HCT116 (cell line): ENCODE measurements around the gene DYNLT1. TPM values are rescaled to one million over a fixed set of nuclear protein-coding genes. Genes with fewer than 3 reads are reported as not detected.

ENCODE experiments used
- ATAC-seq: fragments of 200-7000 bp; cut with Tn5 transposase; 2 replicates; pipeline ENCODE4 v1.9.1; 2020; ENCODE audit warnings: mild to moderate bottlenecking, moderate library complexity
- BruUV-seq: library from RNA; stranded (reverse); fragments of 400-500 nt; replicated peaks from 2 replicates; lab custom pipeline; 2021; lab: Mats Ljungman, UMichigan
- CTCF ChIA-PET: fragments of 300-600 bp; sonication (Branson Sonifier 250); formaldehyde crosslinking; loops from one replicate; lab custom pipeline; 2021; ENCODE audit warnings: antibody characterized with exemption; lab: Charles Lee
- POLR2A ChIA-PET: fragments of 300-600, 350-600 bp; sonication (Branson Sonifier 250); formaldehyde crosslinking; loops from one replicate; lab custom pipeline; 2021; ENCODE audit warnings: antibody characterized with exemption; lab: Charles Lee
- RAD21 ChIA-PET, 2 experiments: fragments of 300-600 bp; sonication (Branson Sonifier 250); formaldehyde crosslinking; loops; one replicate each; lab custom pipeline; 2023; ENCODE audit warnings: low total read pairs in 2 of 2; ENCODE audit not compliant: uncharacterized antibody in 2 of 2, unreplicated experiment in 2 of 2, low non-redundant PET in 1 of 2; lab: Charles Lee
- DNase-seq: peaks from one replicate; pipeline ENCODE4 v3.0.0-alpha.2; 2010; ENCODE audit warnings: low read depth, low spot score
- H2AFZ ChIP-seq: fragments of 200-600 bp; shearing (Covaris generic), sonication (generic); 2 replicates; pipeline ENCODE4 v1.6.1; 2017; ENCODE audit warnings: low read depth, mixed run types, mixed read lengths, antibody characterized with exemption, low read length; ENCODE audit not compliant: poor library complexity, severe bottlenecking
- H3K27ac ChIP-seq: 2 replicates; pipeline ENCODE4 v1.5.1; 2012; ENCODE audit warnings: low read depth, low read length
- H3K27me3 ChIP-seq: fragments of 200-600 bp; sonication (generic); 2 replicates; pipeline ENCODE4 v1.6.1; 2016; ENCODE audit warnings: mixed run types, low read length, mixed read lengths; ENCODE audit not compliant: insufficient read depth
- H3K36me3 ChIP-seq, 2 experiments: fragments of 200-500 bp in 1 of 2; fragments of 200-600 bp in 1 of 2; sonication (Bioruptor generic) in 1 of 2; sonication (generic) in 1 of 2; 2 replicates each; pipeline versions ENCODE4 v1.5.1 to v1.6.1; 2014 to 2016; ENCODE audit warnings: low read length in 2 of 2, inconsistent platforms in 1 of 2, mixed read lengths in 1 of 2, mixed run types in 1 of 2; ENCODE audit not compliant: insufficient read depth in 2 of 2, control insufficient read depth in 1 of 2
- H3K4me1 ChIP-seq, 2 experiments: fragments of 200-600 bp in 1 of 2; sonication (generic) in 1 of 2; 2 replicates each; pipeline versions ENCODE4 v1.5.1 to v1.6.1; 2012 to 2017; ENCODE audit warnings: low read length in 2 of 2, inconsistent platforms in 1 of 2, mild to moderate bottlenecking in 1 of 2, mixed read lengths in 1 of 2, mixed run types in 1 of 2, moderate library complexity in 1 of 2; ENCODE audit not compliant: insufficient read depth in 2 of 2, control insufficient read depth in 1 of 2
- H3K4me2 ChIP-seq: fragments of 200-600 bp; sonication (generic); 2 replicates; pipeline ENCODE4 v1.6.1; 2017; ENCODE audit warnings: mixed run types, low read length, mixed read lengths
- H3K4me3 ChIP-seq, 2 experiments: fragments of 200-600 bp in 1 of 2; sonication (generic) in 1 of 2; replicated peaks in 1 of 2; 2 replicates each; pipeline ENCODE4 v1.5.1; 2011 to 2016; ENCODE audit warnings: low read length in 2 of 2, control low read depth in 1 of 2, low read depth in 1 of 2, mild to moderate bottlenecking in 1 of 2, mixed read lengths in 1 of 2, mixed run types in 1 of 2
- H3K79me2 ChIP-seq: fragments of 200-600 bp; sonication (generic); 2 replicates; pipeline ENCODE4 v1.6.1; 2017; ENCODE audit warnings: mild to moderate bottlenecking, mixed run types, low read length, moderate library complexity, mixed read lengths; ENCODE audit not compliant: insufficient read depth
- H3K9ac ChIP-seq: fragments of 200-600 bp; sonication (generic); 2 replicates; pipeline ENCODE4 v1.6.1; 2016; ENCODE audit warnings: low read length, mixed read lengths
- H3K9me2 ChIP-seq: fragments of 200-600 bp; sonication (generic), shearing (Covaris generic); 2 replicates; pipeline ENCODE4 v1.6.1; 2017; ENCODE audit warnings: mixed run types, mild to moderate bottlenecking, moderate library complexity; ENCODE audit not compliant: insufficient read depth
- H3K9me3 ChIP-seq, 2 experiments: fragments of 200-500 bp in 1 of 2; fragments of 200-600 bp in 1 of 2; sonication (Bioruptor generic) in 1 of 2; sonication (generic) in 1 of 2; 2 replicates each; pipeline ENCODE4 v1.6.1; 2014 to 2017; ENCODE audit warnings: low read length in 2 of 2, mixed read lengths in 2 of 2, inconsistent platforms in 1 of 2, low read depth in 1 of 2, mild to moderate bottlenecking in 1 of 2, mixed run types in 1 of 2, moderate library complexity in 1 of 2; ENCODE audit not compliant: control insufficient read depth in 1 of 2, insufficient read depth in 1 of 2
- H4K20me1 ChIP-seq: fragments of 200-600 bp; sonication (generic), shearing (Covaris generic); 2 replicates; pipeline ENCODE4 v1.6.1; 2017; ENCODE audit warnings: mixed run types, mild to moderate bottlenecking, moderate library complexity; ENCODE audit not compliant: insufficient read depth
- ATF3 ChIP-seq: IDR thresholded peaks from 2 replicates; pipeline ENCODE4 v1.6.1; 2012
- CBX3 ChIP-seq: IDR thresholded peaks from 2 replicates; pipeline ENCODE4 v1.6.1; 2012; ENCODE audit warnings: low read depth
- CEBPB ChIP-seq: IDR thresholded peaks from 2 replicates; pipeline ENCODE4 v1.6.1; 2012; ENCODE audit warnings: low read depth
- CTCF ChIP-seq, 3 experiments: fragments of 200-600 bp in 1 of 3; sonication (generic) in 1 of 3; IDR thresholded peaks in 2 of 3; conservative IDR thresholded peaks in 1 of 3; 2 replicates each; pipeline ENCODE4 v1.5.1; 2012 to 2017; ENCODE audit warnings: low read depth in 2 of 3, low read length in 2 of 3, antibody characterized with exemption in 1 of 3, borderline replicate concordance in 1 of 3, control low read depth in 1 of 3, mild to moderate bottlenecking in 1 of 3, mixed read lengths in 1 of 3, mixed run types in 1 of 3, moderate library complexity in 1 of 3; ENCODE audit not compliant: insufficient read depth in 1 of 3
- EGR1 ChIP-seq: IDR thresholded peaks from 2 replicates; pipeline ENCODE4 v1.6.1; 2012; ENCODE audit warnings: low read depth
- ELF1 ChIP-seq: IDR thresholded peaks from 2 replicates; pipeline ENCODE4 v1.6.1; 2012; ENCODE audit warnings: low read depth, borderline replicate concordance
- EZH2 ChIP-seq: fragments of 200-600 bp; sonication (generic); IDR thresholded peaks from 2 replicates; pipeline ENCODE4 v1.6.1; 2017; ENCODE audit warnings: antibody characterized with exemption, mixed run types
- EZH2phosphoT487 ChIP-seq: fragments of 200-600 bp; IDR thresholded peaks from 2 replicates; pipeline ENCODE4 v1.6.1; 2018; ENCODE audit warnings: antibody characterized with exemption, borderline replicate concordance
- FOSL1 ChIP-seq: IDR thresholded peaks from 2 replicates; pipeline ENCODE4 v1.6.1; 2012; ENCODE audit warnings: low read depth
- JUND ChIP-seq: IDR thresholded peaks from 2 replicates; pipeline ENCODE4 v1.6.1; 2012
- POLR2A ChIP-seq: IDR thresholded peaks from 2 replicates; pipeline ENCODE4 v1.7.0; 2011; ENCODE audit warnings: borderline replicate concordance; ENCODE audit not compliant: insufficient read depth, insufficient read length; ENCODE audit errors: extremely low read depth
- RAD21 ChIP-seq: IDR thresholded peaks from 2 replicates; pipeline ENCODE4 v1.6.1; 2012; ENCODE audit warnings: low read depth, mild to moderate bottlenecking
- SP1 ChIP-seq: IDR thresholded peaks from 2 replicates; pipeline ENCODE4 v1.6.1; 2012; ENCODE audit warnings: low read depth
- SRF ChIP-seq: IDR thresholded peaks from 2 replicates; pipeline ENCODE4 v1.6.1; 2012; ENCODE audit warnings: low read depth
- TCF7L2 ChIP-seq: IDR thresholded peaks from 2 replicates; pipeline ENCODE4 v1.7.0; 2011; ENCODE audit warnings: borderline replicate concordance, inconsistent platforms; ENCODE audit not compliant: insufficient read depth, insufficient read length; ENCODE audit errors: extremely low read depth
- YY1 ChIP-seq: IDR thresholded peaks from 2 replicates; pipeline ENCODE4 v1.6.1; 2011; ENCODE audit warnings: low read length, low read depth, moderate library complexity, mild to moderate bottlenecking; ENCODE audit not compliant: insufficient replicate concordance; ENCODE audit errors: extremely low read depth
- ZFX ChIP-seq: fragments of 450-650 bp; IDR thresholded peaks from 2 replicates; pipeline ENCODE4 v1.6.1; 2017
- intact Hi-C: fragments of 100-400 bp; cut with micrococcal nuclease; formaldehyde crosslinking; loops from 2 replicates; pipeline ENCODE4 v1.10.0; 2022
- total RNA-seq: library from RNA; stranded (reverse); gene quantifications from one replicate; pipeline ENCODE4 v1.2.1, GENCODE V29; 2021; ENCODE audit not compliant: unreplicated experiment
- TF ChIP-seq, protein P1 (sequence below): IDR thresholded peaks from 2 replicates; pipeline ENCODE4 v1.6.1; 2011; ENCODE audit warnings: mild to moderate bottlenecking, low read length, moderate library complexity; ENCODE audit not compliant: insufficient replicate concordance; ENCODE audit errors: extremely low read depth
- TF ChIP-seq, protein P2 (sequence below): IDR thresholded peaks from 2 replicates; pipeline ENCODE4 v1.6.1; 2012; ENCODE audit warnings: low read depth
- TF ChIP-seq, protein P3 (sequence below): IDR thresholded peaks from 2 replicates; pipeline ENCODE4 v1.6.1; 2012

DYNLT1 gene
- total RNA-seq, 1 experiment from 2014 or later, result 239 TPM

GRCh38 chr6:158620963-158621693 is 23.4 kb downstream of the DYNLT1 start:
- TF ChIP-seq CEBPB (no peak), YY1 (no peak), SP1 (no peak), EZH2 (no peak), CBX3 (no peak), EZH2phosphoT487 (no peak), CTCF (IDR thresholded peaks at IDR 0.05 in 2 of 3, conservative IDR thresholded peaks at IDR 0.05 in 1 of 3; ENCODE audit: borderline replicate concordance in 1 of 3, insufficient read depth in 1 of 3, low read depth in 2 of 3, low read length in 2 of 3) (no peak), RAD21 (no peak), ATF3 (no peak), ZFX (no peak), SRF (no peak), TCF7L2 (no peak), EGR1 (no peak), ELF1 (no peak), JUND (no peak), POLR2A (no peak), FOSL1 (no peak)
- TF ChIP-seq, protein P1, sequence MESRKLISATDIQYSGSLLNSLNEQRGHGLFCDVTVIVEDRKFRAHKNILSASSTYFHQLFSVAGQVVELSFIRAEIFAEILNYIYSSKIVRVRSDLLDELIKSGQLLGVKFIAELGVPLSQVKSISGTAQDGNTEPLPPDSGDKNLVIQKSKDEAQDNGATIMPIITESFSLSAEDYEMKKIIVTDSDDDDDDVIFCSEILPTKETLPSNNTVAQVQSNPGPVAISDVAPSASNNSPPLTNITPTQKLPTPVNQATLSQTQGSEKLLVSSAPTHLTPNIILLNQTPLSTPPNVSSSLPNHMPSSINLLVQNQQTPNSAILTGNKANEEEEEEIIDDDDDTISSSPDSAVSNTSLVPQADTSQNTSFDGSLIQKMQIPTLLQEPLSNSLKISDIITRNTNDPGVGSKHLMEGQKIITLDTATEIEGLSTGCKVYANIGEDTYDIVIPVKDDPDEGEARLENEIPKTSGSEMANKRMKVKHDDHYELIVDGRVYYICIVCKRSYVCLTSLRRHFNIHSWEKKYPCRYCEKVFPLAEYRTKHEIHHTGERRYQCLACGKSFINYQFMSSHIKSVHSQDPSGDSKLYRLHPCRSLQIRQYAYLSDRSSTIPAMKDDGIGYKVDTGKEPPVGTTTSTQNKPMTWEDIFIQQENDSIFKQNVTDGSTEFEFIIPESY, result no peak
- TF ChIP-seq, protein P2, sequence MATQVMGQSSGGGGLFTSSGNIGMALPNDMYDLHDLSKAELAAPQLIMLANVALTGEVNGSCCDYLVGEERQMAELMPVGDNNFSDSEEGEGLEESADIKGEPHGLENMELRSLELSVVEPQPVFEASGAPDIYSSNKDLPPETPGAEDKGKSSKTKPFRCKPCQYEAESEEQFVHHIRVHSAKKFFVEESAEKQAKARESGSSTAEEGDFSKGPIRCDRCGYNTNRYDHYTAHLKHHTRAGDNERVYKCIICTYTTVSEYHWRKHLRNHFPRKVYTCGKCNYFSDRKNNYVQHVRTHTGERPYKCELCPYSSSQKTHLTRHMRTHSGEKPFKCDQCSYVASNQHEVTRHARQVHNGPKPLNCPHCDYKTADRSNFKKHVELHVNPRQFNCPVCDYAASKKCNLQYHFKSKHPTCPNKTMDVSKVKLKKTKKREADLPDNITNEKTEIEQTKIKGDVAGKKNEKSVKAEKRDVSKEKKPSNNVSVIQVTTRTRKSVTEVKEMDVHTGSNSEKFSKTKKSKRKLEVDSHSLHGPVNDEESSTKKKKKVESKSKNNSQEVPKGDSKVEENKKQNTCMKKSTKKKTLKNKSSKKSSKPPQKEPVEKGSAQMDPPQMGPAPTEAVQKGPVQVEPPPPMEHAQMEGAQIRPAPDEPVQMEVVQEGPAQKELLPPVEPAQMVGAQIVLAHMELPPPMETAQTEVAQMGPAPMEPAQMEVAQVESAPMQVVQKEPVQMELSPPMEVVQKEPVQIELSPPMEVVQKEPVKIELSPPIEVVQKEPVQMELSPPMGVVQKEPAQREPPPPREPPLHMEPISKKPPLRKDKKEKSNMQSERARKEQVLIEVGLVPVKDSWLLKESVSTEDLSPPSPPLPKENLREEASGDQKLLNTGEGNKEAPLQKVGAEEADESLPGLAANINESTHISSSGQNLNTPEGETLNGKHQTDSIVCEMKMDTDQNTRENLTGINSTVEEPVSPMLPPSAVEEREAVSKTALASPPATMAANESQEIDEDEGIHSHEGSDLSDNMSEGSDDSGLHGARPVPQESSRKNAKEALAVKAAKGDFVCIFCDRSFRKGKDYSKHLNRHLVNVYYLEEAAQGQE, result no peak
- TF ChIP-seq, protein P3, sequence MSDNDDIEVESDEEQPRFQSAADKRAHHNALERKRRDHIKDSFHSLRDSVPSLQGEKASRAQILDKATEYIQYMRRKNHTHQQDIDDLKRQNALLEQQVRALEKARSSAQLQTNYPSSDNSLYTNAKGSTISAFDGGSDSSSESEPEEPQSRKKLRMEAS, result no peak
- TF ChIP-seq, all 23 proteins: peak for 0
- Histone ChIP-seq H2AFZ (no peak overlapping the region), H4K20me1 (no peaks in the 10 kb centered on the region), H3K27ac (no peak overlapping the region), H3K9me2 (no peaks in the 10 kb centered on the region), H3K27me3 (no peaks in the 10 kb centered on the region), H3K4me2 (no peak overlapping the region), H3K4me1 (no peaks in the 10 kb centered on the region), H3K79me2 (peaks cover 11% of the 10 kb centered on the region; the same call in 1 of the 2 replicates), H3K9ac (no peak overlapping the region), H3K36me3 (peaks cover 14 to 26% of the 10 kb centered on the region in 2 experiments), H3K9me3 (no peaks in the 10 kb centered on the region), H3K4me3 (no peak overlapping the region)
- ChIA-PET RAD21 (no interaction called here), POLR2A (no interaction called here), CTCF (no interaction called here)
- BruUV-seq, result no TSS peak
- no peak for DNase-seq
- no peak for ATAC-seq
- intact Hi-C loops, result no loop called here
